ENCODE data around the gene CBX5. TPM values are rescaled to one million over a fixed set of nuclear protein-coding genes. Genes with fewer than 3 reads are reported as not detected.
A peak's percentile ranks its signal among the peaks of the same experiment; 100 is the strongest.
"Not testable (repeated sequence)": the region's sequence is repeated elsewhere in the genome, so short reads cannot be mapped to it uniquely, and the experiment has no call there.

Gene CBX5
- total RNA-seq, 1 donor from 2014 or later, result 113 TPM

GRCh38 chr12:54239620-54240019 lies 40.3 kb downstream of the CBX5 start:
- H3K4me3 Mint-ChIP-seq, result no peak overlapping the region
- DNase-seq, result no peak
- intact Hi-C loops (cut with micrococcal nuclease), result loop anchor here (2.0 kb wide), 1 partner anchor 39 kb away; no protein-coding TSS in a partner anchor
- no peaks in the 10 kb centered on the region for H3K9me3 Mint-ChIP-seq
- peaks cover 22% of the 10 kb centered on the region for H3K4me1 Mint-ChIP-seq
- H3K27me3 Mint-ChIP-seq, result no peaks in the 10 kb centered on the region
- H3K36me3 Mint-ChIP-seq (ENCODE audit: low read depth), result peaks cover 47% of the 10 kb centered on the region
- H3K27ac Mint-ChIP-seq, result no peak overlapping the region

- H3K4me1 Mint-ChIP-seq, result peaks cover 22% of the 10 kb centered on the region
- peak overlapping the region; percentile 36 for H3K27ac Mint-ChIP-seq
- intact Hi-C loops (cut with micrococcal nuclease), result no loop called here
- H3K27me3 Mint-ChIP-seq, result no peaks in the 10 kb centered on the region
- peaks cover 50% of the 10 kb centered on the region for H3K36me3 Mint-ChIP-seq (ENCODE audit: low read depth)
- no peaks in the 10 kb centered on the region for H3K9me3 Mint-ChIP-seq
- DNase-seq, result no peak
- no peak overlapping the region for H3K4me3 Mint-ChIP-seq
Observed at GRCh38 chr12:54238531-54238930, 41.4 kb downstream of the CBX5 start.

GRCh38 chr12:54232790-54233189 lies 47.1 kb downstream of the CBX5 start:
- H3K36me3 Mint-ChIP-seq (ENCODE audit: low read depth), result peaks cover 28% of the 10 kb centered on the region
- intact Hi-C loops (cut with micrococcal nuclease), result no loop called here
- H3K4me1 Mint-ChIP-seq, result peaks cover 11% of the 10 kb centered on the region
- no peak overlapping the region for H3K4me3 Mint-ChIP-seq
- no peak overlapping the region for H3K27ac Mint-ChIP-seq
- peaks cover 4% of the 10 kb centered on the region for H3K27me3 Mint-ChIP-seq
- DNase-seq, result no peak
- no peaks in the 10 kb centered on the region for H3K9me3 Mint-ChIP-seq

- H3K9me3 Mint-ChIP-seq; intact Hi-C loops (cut with micrococcal nuclease); H3K4me3 Mint-ChIP-seq; H3K27ac Mint-ChIP-seq; DNase-seq; H3K27me3 Mint-ChIP-seq: not testable (repeated sequence)
- Mint-ChIP-seq H3K36me3 (ENCODE audit: low read depth) (peaks cover 19% of the 10 kb centered on the region), H3K4me1 (peaks cover 15% of the 10 kb centered on the region)
Observed at GRCh38 chr12:54231269-54231668, 48.7 kb downstream of the CBX5 start.

- H3K4me3 Mint-ChIP-seq, result no peak overlapping the region
- no peak overlapping the region for H3K27ac Mint-ChIP-seq
- intact Hi-C loops (cut with micrococcal nuclease), result no loop called here
- H3K27me3 Mint-ChIP-seq, result peaks cover 4% of the 10 kb centered on the region
- DNase-seq, result no peak
- H3K36me3 Mint-ChIP-seq (ENCODE audit: low read depth), result peaks cover 15% of the 10 kb centered on the region
- H3K4me1 Mint-ChIP-seq, result peaks cover 15% of the 10 kb centered on the region
- H3K9me3 Mint-ChIP-seq, result no peaks in the 10 kb centered on the region
Observed at GRCh38 chr12:54230555-54230954, 49.4 kb downstream of the CBX5 start.

GRCh38 chr12:54229624-54230212 lies 50.2 kb downstream of the CBX5 start:
- Mint-ChIP-seq H3K9me3 (no peaks in the 10 kb centered on the region), H3K36me3 (ENCODE audit: low read depth) (peaks cover 12% of the 10 kb centered on the region), H3K27ac (no peak overlapping the region), H3K27me3 (peaks cover 4% of the 10 kb centered on the region), H3K4me1 (peaks cover 14% of the 10 kb centered on the region), H3K4me3 (no peak overlapping the region)
- DNase-seq, result no peak
- intact Hi-C loops (cut with micrococcal nuclease), result no loop called here

- intact Hi-C loops (cut with micrococcal nuclease), result no loop called here
- H3K4me3 Mint-ChIP-seq, result no peak overlapping the region
- H3K4me1 Mint-ChIP-seq, result peaks cover 13% of the 10 kb centered on the region
- peaks cover 4% of the 10 kb centered on the region for H3K27me3 Mint-ChIP-seq
- no peaks in the 10 kb centered on the region for H3K9me3 Mint-ChIP-seq
- no peak overlapping the region for H3K27ac Mint-ChIP-seq
- DNase-seq, result no peak
- peaks cover 8% of the 10 kb centered on the region for H3K36me3 Mint-ChIP-seq (ENCODE audit: low read depth)
Observed at GRCh38 chr12:54228471-54228870, 51.5 kb downstream of the CBX5 start.

GRCh38 chr12:54227927-54228326 lies 52.0 kb downstream of the CBX5 start:
- not testable (repeated sequence) for H3K9me3 Mint-ChIP-seq

GRCh38 chr12:54227376-54227775 lies 52.5 kb downstream of the CBX5 start:
- H3K4me1 Mint-ChIP-seq, result peaks cover 13% of the 10 kb centered on the region
- DNase-seq, result no peak
- peaks cover 4% of the 10 kb centered on the region for H3K27me3 Mint-ChIP-seq
- H3K27ac Mint-ChIP-seq, result no peak overlapping the region
- H3K4me3 Mint-ChIP-seq, result no peak overlapping the region
- intact Hi-C loops (cut with micrococcal nuclease), result no loop called here
- no peaks in the 10 kb centered on the region for H3K9me3 Mint-ChIP-seq
- H3K36me3 Mint-ChIP-seq (ENCODE audit: low read depth), result peaks cover 5% of the 10 kb centered on the region

More at GRCh38 chr12:54227927-54228326, 52.0 kb downstream of the CBX5 start:
- peaks cover 13% of the 10 kb centered on the region for H3K4me1 Mint-ChIP-seq
- H3K36me3 Mint-ChIP-seq (ENCODE audit: low read depth); H3K4me3 Mint-ChIP-seq; H3K27me3 Mint-ChIP-seq; DNase-seq; H3K27ac Mint-ChIP-seq; intact Hi-C loops (cut with micrococcal nuclease): not testable (repeated sequence)

GRCh38 chr12:54225666-54226065 lies 54.3 kb downstream of the CBX5 start:
- no peak for DNase-seq
- Mint-ChIP-seq H3K4me3 (no peak overlapping the region), H3K27me3 (peaks cover 4% of the 10 kb centered on the region), H3K4me1 (peaks cover 8% of the 10 kb centered on the region), H3K9me3 (no peaks in the 10 kb centered on the region), H3K36me3 (ENCODE audit: low read depth) (no peaks in the 10 kb centered on the region), H3K27ac (no peak overlapping the region)
- intact Hi-C loops (cut with micrococcal nuclease), result no loop called here

GRCh38 chr12:54222609-54223008 lies 57.3 kb downstream of the CBX5 start:
- intact Hi-C loops (cut with micrococcal nuclease), result no loop called here
- Mint-ChIP-seq H3K27ac (no peak overlapping the region), H3K36me3 (ENCODE audit: low read depth) (no peaks in the 10 kb centered on the region), H3K4me1 (peaks cover 11% of the 10 kb centered on the region), H3K9me3 (no peaks in the 10 kb centered on the region), H3K27me3 (peaks cover 6% of the 10 kb centered on the region), H3K4me3 (no peak overlapping the region)
- DNase-seq, result no peak

GRCh38 chr12:54221402-54221984 lies 58.4 kb downstream of the CBX5 start:
- Mint-ChIP-seq H3K4me1 (peaks cover 16% of the 10 kb centered on the region), H3K9me3 (no peaks in the 10 kb centered on the region), H3K27me3 (peaks cover 11% of the 10 kb centered on the region), H3K4me3 (no peak overlapping the region), H3K27ac (no peak overlapping the region), H3K36me3 (ENCODE audit: low read depth) (no peaks in the 10 kb centered on the region)
- intact Hi-C loops (cut with micrococcal nuclease), result loop anchor here (2.0 kb wide), 1 partner anchor 147 kb away; no protein-coding TSS in a partner anchor
- DNase-seq, result no peak

GRCh38 chr12:54220567-54220966 lies 59.4 kb downstream of the CBX5 start:
- Mint-ChIP-seq H3K9me3 (no peaks in the 10 kb centered on the region), H3K4me3 (peak overlapping the region; percentile 12), H3K4me1 (peaks cover 20% of the 10 kb centered on the region), H3K27ac (no peak overlapping the region), H3K27me3 (peaks cover 11% of the 10 kb centered on the region), H3K36me3 (ENCODE audit: low read depth) (no peaks in the 10 kb centered on the region)
- DNase-seq, result no peak
- intact Hi-C loops (cut with micrococcal nuclease), result loop anchor here (1.0 to 2.0 kb wide), 2 partner anchors 139 to 148 kb away; no protein-coding TSS in a partner anchor

- H3K4me3 Mint-ChIP-seq, result peak overlapping the region; percentile 12
- no peaks in the 10 kb centered on the region for H3K36me3 Mint-ChIP-seq (ENCODE audit: low read depth)
- intact Hi-C loops (cut with micrococcal nuclease), result loop anchor here (1.0 to 2.0 kb wide), 2 partner anchors 139 to 149 kb away; no protein-coding TSS in a partner anchor
- H3K27ac Mint-ChIP-seq, result no peak overlapping the region
- peaks cover 21% of the 10 kb centered on the region for H3K4me1 Mint-ChIP-seq
- peaks cover 11% of the 10 kb centered on the region for H3K27me3 Mint-ChIP-seq
- no peaks in the 10 kb centered on the region for H3K9me3 Mint-ChIP-seq
- peak; percentile 90 for DNase-seq
Observed at GRCh38 chr12:54220092-54220557, 59.8 kb downstream of the CBX5 start.
